Measurements from ENCODE around the gene SNRPB2.

SNRPB2 gene

DNA sequence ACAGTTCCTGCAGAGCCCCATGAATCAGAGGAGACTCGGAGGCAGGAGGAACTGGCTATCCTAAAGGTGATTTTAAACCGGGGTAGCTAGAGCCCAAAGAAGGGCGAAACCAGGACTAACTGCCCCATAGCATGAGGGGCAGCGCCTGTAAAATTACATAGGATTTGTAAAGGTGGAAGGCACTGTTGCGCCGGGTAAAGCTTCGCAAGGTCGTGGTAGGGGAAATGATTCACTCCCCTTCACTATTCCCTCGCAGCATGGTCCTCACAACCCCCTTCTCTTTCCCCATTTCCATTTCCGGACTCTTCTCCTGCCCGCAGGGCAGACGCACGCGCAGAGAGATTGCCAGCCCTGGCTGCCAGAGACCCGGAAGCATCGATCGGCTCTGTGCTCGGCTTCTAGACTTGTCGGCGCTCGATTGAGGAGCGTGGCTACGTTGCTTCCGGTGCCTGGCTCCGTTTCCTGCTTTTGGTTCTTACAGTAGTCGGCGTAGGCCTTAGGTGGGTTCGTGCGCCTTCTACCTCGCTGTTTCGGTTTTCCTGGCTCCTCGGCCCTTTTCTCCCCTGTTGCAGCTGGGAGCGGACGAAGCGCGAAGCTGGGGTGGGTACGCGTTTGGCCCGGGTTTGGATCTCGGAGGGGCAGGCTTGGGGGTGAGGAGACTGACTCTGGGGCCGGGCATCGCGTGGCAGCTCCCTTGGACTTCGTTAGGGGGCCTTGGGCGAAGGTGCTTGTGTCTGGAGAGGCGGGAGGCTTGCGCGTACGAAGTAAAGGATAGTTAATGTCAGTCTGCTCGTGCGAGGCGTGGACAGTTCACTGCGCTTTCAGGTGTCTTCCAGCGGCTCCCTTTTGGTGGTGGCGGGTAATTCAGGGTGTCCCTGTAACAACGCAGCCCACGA, at the start of gene SNRPB2:
Gene SNRPB2, plus strand, starts transcription at position 462 of the 896 bp plus-strand sequence. CDS start 1,677 bp downstream, outside the sequence.
- peak; percentile 89 to 90 for DNase-seq

- DNase-seq: no peak
Measured at GRCh38 chr20:16684416-16684815, 45.4 kb upstream of the SNRPB2 start.

DNA sequence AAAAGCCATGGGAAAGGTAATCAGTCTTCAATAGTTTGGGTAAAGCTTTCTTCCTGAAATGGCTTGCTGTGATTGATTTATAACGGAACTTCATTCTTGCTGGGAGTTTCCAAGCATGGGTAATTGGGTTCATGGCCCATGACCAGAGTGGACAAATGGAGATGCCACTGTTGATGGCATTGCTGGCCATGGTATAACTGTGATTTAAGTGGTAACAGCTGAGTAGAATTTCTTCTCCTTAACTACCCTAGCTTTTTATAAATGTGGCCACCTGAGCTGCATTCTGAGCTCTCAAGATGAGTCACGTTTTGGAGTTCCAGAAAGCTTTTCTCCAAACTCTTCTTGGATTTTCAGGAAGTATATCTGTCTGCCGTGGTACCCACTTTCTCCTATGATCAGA, 39.9 kb upstream of the SNRPB2 start:
- no peak for DNase-seq

GRCh38 chr20:16691381-16691780, 38.4 kb upstream of the SNRPB2 start:
- no peak for DNase-seq

- DNase-seq: no peak
Measured at GRCh38 chr20:16692009-16692408, 37.8 kb upstream of the SNRPB2 start.

GRCh38 chr20:16692442-16692841, 37.4 kb upstream of the SNRPB2 start:
- DNase-seq: no peak

DNA sequence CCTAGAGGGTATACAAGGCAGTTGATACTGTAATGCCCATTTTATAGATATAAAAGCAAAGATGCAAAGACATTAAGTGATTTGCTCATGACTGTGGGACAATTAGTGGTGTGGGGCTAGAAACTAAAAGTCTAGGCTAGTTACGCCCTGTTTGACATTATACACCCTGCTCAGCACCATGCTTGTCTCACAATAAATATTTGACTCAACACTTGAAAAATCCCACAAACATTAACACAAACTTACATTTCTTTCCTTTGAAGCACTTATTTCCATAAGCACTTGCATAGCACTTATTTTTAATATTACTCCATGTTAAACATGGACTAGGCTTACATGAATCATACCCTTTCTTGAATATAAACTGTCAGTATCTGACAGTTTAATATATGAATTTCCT, 36.5 kb upstream of the SNRPB2 start:
- no peak for DNase-seq

DNA sequence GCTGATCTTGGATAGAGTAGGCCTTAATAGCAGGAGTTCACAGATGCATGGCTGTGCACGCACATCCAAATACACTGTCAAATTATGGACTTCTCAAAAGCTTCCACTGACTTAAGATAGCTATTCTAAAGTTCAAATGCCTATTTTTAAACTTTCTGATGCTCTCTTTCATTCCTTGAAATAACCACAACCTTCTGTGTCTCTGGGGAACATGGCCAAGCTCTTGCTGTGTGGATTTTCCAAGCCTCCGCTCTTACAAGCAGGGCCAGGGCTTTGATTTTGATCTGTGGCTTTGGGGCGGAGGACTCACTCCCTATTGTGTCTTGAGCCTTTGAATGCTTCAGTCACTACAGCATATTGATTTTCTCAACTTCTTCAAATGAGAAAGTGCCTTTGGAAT, 35.7 kb upstream of the SNRPB2 start:
- no peak for DNase-seq

GRCh38 chr20:16695628-16696027, 34.2 kb upstream of the SNRPB2 start:
- no peak for DNase-seq

DNA sequence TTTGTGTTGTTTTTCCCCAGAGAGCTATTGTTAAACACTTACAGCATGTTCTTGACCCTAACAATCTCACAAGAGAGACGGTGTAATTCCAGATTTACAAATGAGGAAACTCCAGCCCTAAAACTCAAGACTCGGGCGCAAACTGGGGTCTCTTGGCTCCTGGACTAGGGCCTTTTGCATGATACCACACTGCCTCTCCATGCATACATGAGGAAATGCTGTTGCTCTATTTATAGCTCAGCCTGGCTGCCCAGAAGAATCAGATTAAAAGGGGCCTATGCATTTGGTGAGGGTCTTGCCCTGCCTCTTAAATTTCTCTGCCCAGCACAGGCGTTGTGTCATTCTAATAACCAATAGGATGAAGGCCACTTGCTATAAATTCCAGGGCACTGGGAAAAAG, 30.5 kb upstream of the SNRPB2 start:
- no peak for DNase-seq

DNA sequence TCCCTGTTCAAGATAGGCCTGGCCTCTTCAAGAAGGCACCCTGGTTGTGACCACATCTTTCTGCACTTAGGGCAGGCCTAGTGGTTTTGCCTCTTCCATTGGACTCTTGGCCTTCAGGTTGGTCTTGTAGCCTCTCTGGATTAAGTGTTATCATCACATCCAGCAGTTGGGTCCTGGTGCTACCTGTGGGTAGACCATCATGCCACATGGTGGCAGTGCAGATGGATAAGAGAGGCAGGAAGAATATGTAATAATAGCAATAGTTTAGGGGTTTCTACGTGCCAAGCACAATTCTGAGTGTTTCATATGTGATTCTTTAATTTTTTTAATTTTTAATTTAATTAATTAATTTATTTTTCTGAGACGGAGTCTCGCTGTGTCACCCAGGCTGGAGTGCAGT, 28.5 kb upstream of the SNRPB2 start:
- DNase-seq: peak in 1 of 2 experiments; percentile 7

- DNase-seq: no peak
Measured at GRCh38 chr20:16703570-16703969, 26.3 kb upstream of the SNRPB2 start.

- DNase-seq: no peak
Measured at GRCh38 chr20:16707674-16708073, 22.2 kb upstream of the SNRPB2 start.

- DNase-seq: no peak
Measured at GRCh38 chr20:16708602-16709001, 21.2 kb upstream of the SNRPB2 start.

DNA sequence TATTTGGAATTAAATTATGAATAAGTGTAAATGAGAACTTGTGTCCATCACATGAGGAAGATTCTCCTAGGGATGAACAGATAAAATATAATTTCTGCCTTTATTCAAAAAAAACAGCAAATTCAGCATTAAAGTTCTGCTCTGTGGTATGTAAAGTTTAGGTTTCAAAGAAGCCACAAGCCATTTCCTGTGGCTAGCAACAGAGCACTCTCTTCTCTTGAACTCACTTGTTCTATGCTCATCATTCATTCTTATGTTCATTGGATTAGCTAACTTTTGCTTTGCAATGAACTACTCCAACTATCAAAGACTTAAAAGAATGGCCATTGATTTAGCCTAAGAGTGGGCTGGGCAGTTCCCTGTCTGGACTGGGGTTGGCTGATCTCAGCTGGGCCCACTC, 20.8 kb upstream of the SNRPB2 start:
- no peak for DNase-seq

DNA sequence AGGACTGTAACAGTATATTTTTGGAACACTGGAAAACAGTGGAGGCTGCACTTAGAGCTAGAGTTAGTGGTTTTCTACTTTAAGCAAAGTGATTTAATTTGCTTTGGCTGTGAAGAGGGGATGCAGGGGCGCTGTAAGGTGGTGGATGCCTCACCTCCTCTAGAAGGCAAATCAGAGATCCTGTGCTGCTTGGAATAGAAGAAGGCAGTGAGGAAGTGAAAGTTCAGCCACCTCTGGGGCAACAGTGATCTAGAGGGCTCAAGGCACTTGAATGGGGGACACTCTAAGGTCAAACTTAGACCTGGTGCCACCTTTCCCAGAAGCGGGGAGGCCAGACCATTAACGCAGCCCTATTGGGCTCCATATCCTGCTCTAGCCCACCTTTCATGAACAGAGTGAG, 19.0 kb upstream of the SNRPB2 start:
- DNase-seq: no peak

- DNase-seq: no peak
Measured at GRCh38 chr20:16711661-16712258, 18.1 kb upstream of the SNRPB2 start.

DNA sequence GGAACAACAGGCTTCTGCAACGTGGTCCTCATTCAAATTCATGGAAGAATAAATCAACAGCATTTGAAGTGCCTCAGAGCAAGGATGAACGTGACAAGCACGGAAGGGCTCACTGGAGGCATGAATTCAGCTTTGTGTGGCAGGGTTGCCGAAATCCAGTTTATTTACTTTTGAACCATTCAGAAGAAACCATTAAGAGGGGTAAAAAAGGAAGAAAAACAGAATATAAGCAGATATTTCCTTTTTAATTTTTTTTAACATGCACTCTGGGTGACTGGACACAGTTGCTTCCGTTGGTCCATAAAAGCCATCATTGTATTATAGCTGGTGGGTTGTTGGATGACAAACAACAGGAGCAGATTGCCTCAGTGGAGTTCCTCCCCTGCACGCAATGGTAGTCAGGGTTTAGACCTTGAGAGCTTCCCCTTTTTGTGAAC, 17.3 kb upstream of the SNRPB2 start:
- DNase-seq: no peak

GRCh38 chr20:16713066-16713465, 16.8 kb upstream of the SNRPB2 start:
- no peak for DNase-seq

DNA sequence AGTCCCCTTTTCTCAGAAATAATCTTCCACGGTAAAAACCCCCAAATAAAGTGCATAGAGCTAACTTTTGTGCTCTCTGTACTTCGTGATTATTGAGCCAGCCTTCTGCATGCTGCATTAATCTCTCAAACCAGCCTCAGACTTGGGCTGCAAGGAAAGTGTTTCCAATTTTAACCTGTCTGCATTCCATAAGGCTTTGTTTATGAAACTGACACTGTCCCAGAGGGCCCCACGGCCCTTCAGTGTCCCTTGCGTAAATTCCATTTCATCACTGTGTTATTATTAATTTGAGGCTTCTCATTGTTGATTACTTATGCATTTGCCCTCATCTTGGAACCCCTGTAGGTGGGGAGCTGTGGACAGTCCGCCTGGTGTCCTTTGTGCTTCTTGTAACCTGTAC, 15.6 kb upstream of the SNRPB2 start:
- DNase-seq: no peak

DNA sequence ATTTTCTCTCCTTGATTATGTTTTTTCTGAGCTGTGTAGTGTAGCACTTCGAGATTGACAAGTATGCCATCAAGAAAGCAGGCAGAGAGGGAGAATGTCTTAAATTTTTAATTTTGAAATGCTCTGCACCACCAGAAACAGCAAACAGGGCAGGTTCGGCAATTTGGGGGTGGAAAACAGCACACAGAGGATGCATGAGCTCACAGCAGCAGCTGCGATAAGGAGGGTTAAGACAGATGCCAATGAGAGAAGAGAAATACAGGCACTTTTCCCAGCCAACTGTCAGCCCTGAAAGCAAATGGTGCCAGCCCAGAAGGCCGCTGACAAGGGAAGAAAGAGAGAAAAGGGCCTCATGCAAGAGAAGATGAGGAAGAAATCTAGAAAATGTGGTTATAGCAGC, 15.1 kb upstream of the SNRPB2 start:
- no peak for DNase-seq

DNA sequence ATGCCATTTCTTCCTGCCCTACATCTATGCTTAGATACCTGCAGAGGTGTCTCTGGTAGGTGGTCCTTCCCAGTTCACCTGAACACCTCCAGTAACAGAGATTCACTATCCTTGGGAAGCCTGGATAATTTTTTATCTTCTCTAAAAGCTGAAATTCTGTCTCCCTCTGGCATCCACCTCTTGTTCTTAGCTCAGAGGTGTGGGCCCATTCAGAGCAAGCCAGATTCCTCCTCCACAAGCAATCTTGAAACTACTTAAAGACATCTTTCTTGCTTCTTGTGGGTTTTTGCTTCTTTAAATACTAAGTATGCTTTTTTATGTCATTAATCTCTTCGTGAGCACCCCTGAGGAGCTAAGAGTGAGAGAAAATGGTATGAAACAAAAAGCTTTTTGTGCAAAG, 10.4 kb upstream of the SNRPB2 start:
- DNase-seq: no peak

DNA sequence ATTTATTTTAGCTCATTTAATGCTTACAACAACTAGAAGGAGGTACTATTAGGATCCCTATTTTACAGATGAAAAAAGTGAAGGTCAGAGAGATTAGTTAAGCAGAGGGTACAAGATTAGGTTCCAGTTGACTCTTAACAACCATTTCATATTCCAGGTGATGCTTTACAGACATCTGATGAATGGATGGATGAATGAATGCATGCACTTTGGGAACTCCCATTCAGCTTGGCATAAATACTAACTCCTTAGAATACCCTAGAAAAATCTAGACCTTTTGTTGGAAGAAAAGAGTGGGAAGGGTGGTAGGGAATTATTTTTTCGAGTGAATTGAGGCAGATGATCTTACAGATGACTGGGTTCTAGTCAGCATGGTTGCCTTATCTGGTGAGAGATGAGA, 746 bp upstream of the SNRPB2 start:
- DNase-seq: no peak

- DNase-seq: no peak
Measured at GRCh38 chr20:16732506-16733152, 2.8 kb downstream of the SNRPB2 start.

Data from activated CD4-positive, alpha-beta T cell treated with anti-CD3 and anti-CD28 coated beads, Interleukin-2, amount 50 U/mL, for 4 hours (primary cell).